C4-2B (cell line): Measurements from ENCODE around the gene LACTBL1.

Source experiments
- H3K27ac ChIP-seq: fragments of 450-650 bp; 2 replicates; pipeline ENCODE4 v1.5.1; 2017
- CTCF ChIP-seq: fragments of 450-650 bp; conservative IDR thresholded peaks from 2 replicates; pipeline ENCODE4 v1.5.1; 2017; ENCODE audit warnings: mild to moderate bottlenecking
- ZFX ChIP-seq: fragments of 450-650 bp; IDR thresholded peaks from 2 replicates; pipeline ENCODE4 v1.6.1; 2017

LACTBL1 gene

DNA sequence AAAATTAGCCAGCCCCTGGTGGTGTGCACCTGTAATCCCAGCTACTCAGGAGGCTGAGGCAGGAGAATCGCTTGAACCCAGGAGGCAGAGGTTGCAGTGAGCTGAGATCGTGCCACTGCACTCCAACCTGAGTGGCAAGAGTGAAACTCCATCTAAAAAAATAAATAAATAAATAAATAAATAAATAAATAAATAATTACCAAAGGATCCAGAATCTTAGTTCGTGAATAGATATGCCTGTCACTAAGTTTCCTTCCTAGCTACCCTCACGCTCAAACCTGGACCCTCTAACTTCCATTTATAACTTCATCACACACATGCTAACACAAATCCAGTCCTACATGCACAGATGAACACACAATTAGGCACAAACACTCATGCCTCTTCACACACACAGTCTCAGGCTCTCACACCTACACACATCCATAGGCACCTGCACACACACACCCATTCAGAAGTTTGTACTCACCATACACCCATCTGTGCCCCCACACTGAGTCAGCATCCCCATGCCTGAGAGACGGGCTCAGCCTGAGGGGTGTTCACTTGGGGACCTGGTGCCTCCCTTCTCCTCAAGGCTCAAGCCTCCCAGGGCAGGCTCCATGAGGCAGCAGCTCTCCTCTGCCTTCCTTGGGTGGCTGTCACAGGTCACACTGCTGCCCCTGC is 61.5 kb downstream of the LACTBL1 start:
- no peak for TF ChIP-seq CTCF
- no peak for TF ChIP-seq ZFX
- H3K27ac ChIP-seq = no peak overlapping the region

DNA sequence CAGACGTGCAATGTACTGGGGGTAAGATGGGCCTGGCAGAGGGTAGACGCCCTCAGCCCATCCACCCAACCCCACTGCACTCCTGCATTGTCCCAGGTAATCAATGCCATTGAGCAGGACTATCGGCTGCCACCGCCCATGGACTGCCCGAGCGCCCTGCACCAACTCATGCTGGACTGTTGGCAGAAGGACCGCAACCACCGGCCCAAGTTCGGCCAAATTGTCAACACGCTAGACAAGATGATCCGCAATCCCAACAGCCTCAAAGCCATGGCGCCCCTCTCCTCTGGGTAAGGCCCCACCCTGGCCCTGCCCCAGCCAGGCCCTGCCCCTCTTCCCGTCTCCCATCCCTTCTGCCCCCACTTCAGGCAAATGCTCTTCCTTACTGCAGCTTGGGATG is 62.4 kb downstream of the LACTBL1 start:
- H3K27ac ChIP-seq = no peak overlapping the region
- TF ChIP-seq ZFX (no peak), CTCF (no peak)

DNA sequence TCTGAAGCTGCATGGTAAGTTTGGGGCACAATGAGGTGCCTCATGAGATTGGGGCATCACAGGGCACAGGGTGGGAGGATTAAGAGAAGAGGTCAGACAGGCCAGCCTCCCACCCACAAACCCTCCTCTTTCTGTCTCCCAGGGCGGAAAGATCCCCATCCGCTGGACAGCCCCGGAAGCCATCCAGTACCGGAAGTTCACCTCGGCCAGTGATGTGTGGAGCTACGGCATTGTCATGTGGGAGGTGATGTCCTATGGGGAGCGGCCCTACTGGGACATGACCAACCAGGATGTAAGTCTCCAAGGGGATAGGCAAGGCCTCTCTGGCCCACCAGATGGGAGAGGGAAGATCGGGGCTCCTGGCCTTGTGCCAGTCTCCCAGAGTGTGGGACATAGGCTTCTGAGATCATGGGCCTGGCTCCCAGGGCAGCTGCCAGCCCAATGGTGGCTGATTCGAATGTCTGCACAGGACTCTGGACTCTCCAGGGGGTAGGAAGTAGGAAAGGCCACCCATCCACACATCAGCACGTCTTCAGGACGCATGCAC is 63.7 kb downstream of the LACTBL1 start:
- no peak overlapping the region for H3K27ac ChIP-seq
- TF ChIP-seq ZFX (no peak), CTCF (no peak)

- TF ChIP-seq ZFX = no peak
- H3K27ac ChIP-seq = no peak overlapping the region
These were observed 65.1 kb downstream of the LACTBL1 start for GRCh38 chr1:22907528-22907927.

GRCh38 chr1:22906968-22907367 is 65.7 kb downstream of the LACTBL1 start:
- no peak for TF ChIP-seq CTCF
- no peak for TF ChIP-seq ZFX
- no peak overlapping the region for H3K27ac ChIP-seq

- TF ChIP-seq CTCF (no peak), ZFX (no peak)
- H3K27ac ChIP-seq = no peak overlapping the region
These were observed 69.6 kb downstream of the LACTBL1 start for GRCh38 chr1:22903113-22903512.
